Measurements from ENCODE around the gene GPR3.

Gene GPR3

GRCh38 chr1:27358928-27359313 lies 33.5 kb upstream of the GPR3 start:
- DNase-seq, result no peak

- no peak for DNase-seq
These were observed 32.6 kb upstream of the GPR3 start for GRCh38 chr1:27359822-27360158.

GRCh38 chr1:27360159-27361043 lies 32.0 kb upstream of the GPR3 start:
- peak; percentile 51 to 53 for DNase-seq

- no peak for DNase-seq
These were observed 31.4 kb upstream of the GPR3 start for GRCh38 chr1:27361044-27361402.

GRCh38 chr1:27361553-27361952 lies 30.9 kb upstream of the GPR3 start:
- no peak for DNase-seq

GRCh38 chr1:27363766-27364695 lies 28.4 kb upstream of the GPR3 start:
- DNase-seq, result no peak

GRCh38 chr1:27364696-27365371 lies 27.6 kb upstream of the GPR3 start:
- no peak for DNase-seq

GRCh38 chr1:27365372-27366112 lies 26.9 kb upstream of the GPR3 start:
- peak; percentile 87 for DNase-seq

- peak; percentile 90 to 91 for DNase-seq
These were observed 26.4 kb upstream of the GPR3 start for GRCh38 chr1:27366113-27366410.

- peak; percentile 68 to 76 for DNase-seq
These were observed 25.8 kb upstream of the GPR3 start, which contains the start of gene MAP3K6 for GRCh38 chr1:27366411-27367159. Gene MAP3K6, minus strand, starts transcription at chr1:27366961. Its CDS starts 364 bp downstream, at chr1:27366597.

- DNase-seq, result no peak
These were observed 25.2 kb upstream of the GPR3 start for GRCh38 chr1:27367160-27367650.

- DNase-seq, result no peak
These were observed 23.4 kb upstream of the GPR3 start for GRCh38 chr1:27368869-27369582.

GRCh38 chr1:27372022-27372807 lies 20.2 kb upstream of the GPR3 start:
- no peak for DNase-seq

GRCh38 chr1:27372808-27373690 lies 19.4 kb upstream of the GPR3 start:
- no peak for DNase-seq

GRCh38 chr1:27374362-27375086 lies 17.9 kb upstream of the GPR3 start, which contains the start of gene FCN3:
Gene FCN3, minus strand, starts transcription at chr1:27374824. Its CDS starts 6 bp downstream, at chr1:27374818.
- DNase-seq, result no peak

- no peak for DNase-seq
These were observed 14.5 kb upstream of the GPR3 start for GRCh38 chr1:27377760-27378495.

- no peak for DNase-seq
These were observed 12.8 kb upstream of the GPR3 start for GRCh38 chr1:27379564-27380122.

Measured in activated CD4-positive, alpha-beta T cell treated with anti-CD3 and anti-CD28 coated beads, Interleukin-2, amount 50 U/mL, for 48 hours (primary cell).